H1 (cell line): ENCODE data around the gene TMEM161A. TPM values are rescaled to one million over a fixed set of nuclear protein-coding genes. Genes with fewer than 3 reads are reported as not detected.

Experiments used
- CTCF ChIA-PET: fragments of 300-600 bp; sonication (Branson Sonifier 250); formaldehyde crosslinking; loops from one replicate; lab custom pipeline; 2021; ENCODE audit not compliant: partially characterized antibody; lab: Charles Lee
- POLR2A ChIA-PET: fragments of 300-600 bp; sonication (Branson Sonifier 250); formaldehyde crosslinking; loops from one replicate; lab custom pipeline; 2021; ENCODE audit warnings: inconsistent platforms; ENCODE audit not compliant: partially characterized antibody; lab: Charles Lee
- DNase-seq, 2 experiments: peaks; one replicate each; pipeline versions ENCODE4 v3.0.0 to v3.0.0-alpha.2; 2010 to 2022; ENCODE audit warnings: low spot score in 2 of 2, low read depth in 1 of 2, mixed read lengths in 1 of 2
- FAIRE-seq: peaks from 2 replicates; lab custom pipeline; 2011; peaks lifted over from hg19 to GRCh38; lab: Jason Lieb, UNC
- H2AFZ ChIP-seq: 2 replicates; pipeline ENCODE4 v1.8.1; 2012; ENCODE audit warnings: low read length, inconsistent platforms
- H2AK5ac ChIP-seq: 2 replicates; pipeline ENCODE4 v1.6.1; 2013; ENCODE audit warnings: low read depth, low read length
- H2BK120ac ChIP-seq: replicated peaks from 2 replicates; pipeline ENCODE3; 2013; ENCODE audit warnings: low read depth, low read length, inconsistent platforms
- H2BK12ac ChIP-seq: 2 replicates; pipeline ENCODE4 v1.6.1; 2013; ENCODE audit warnings: low read depth, low read length
- H2BK15ac ChIP-seq: 2 replicates; pipeline ENCODE4 v1.6.1; 2013; ENCODE audit warnings: low read length
- H2BK20ac ChIP-seq: 2 replicates; pipeline ENCODE4 v1.6.1; 2013; ENCODE audit warnings: low read length
- H2BK5ac ChIP-seq: 2 replicates; pipeline ENCODE4 v1.6.1; 2013; ENCODE audit warnings: low read depth, low read length
- H3K14ac ChIP-seq: 2 replicates; pipeline ENCODE4 v1.6.1; 2013; ENCODE audit warnings: inconsistent platforms; ENCODE audit not compliant: insufficient read length
- H3K18ac ChIP-seq: 2 replicates; pipeline ENCODE4 v1.6.1; 2013; ENCODE audit warnings: low read length; ENCODE audit errors: extremely low read depth
- H3K23ac ChIP-seq: 2 replicates; pipeline ENCODE4 v1.6.1; 2013; ENCODE audit warnings: inconsistent platforms; ENCODE audit not compliant: insufficient read length
- H3K23me2 ChIP-seq: 2 replicates; pipeline ENCODE4 v1.6.1; 2013; ENCODE audit warnings: low read depth, low read length
- H3K27ac ChIP-seq: 2 replicates; pipeline ENCODE4 v1.6.1; 2011; ENCODE audit warnings: low read depth, low read length, inconsistent platforms
- H3K27me3 ChIP-seq, 4 experiments: replicated peaks in 1 of 4; 1 replicate in 1 of 4; 2 replicates in 3 of 4; pipeline versions ENCODE4 v1.6.1 to v1.8.1; 2011 to 2013; ENCODE audit warnings: low read length in 3 of 4, mild to moderate bottlenecking in 3 of 4, inconsistent platforms in 2 of 4, mixed read lengths in 2 of 4, moderate library complexity in 1 of 4; ENCODE audit not compliant: control insufficient read depth in 3 of 4, insufficient read depth in 3 of 4; ENCODE audit errors: extremely low read depth in 1 of 4
- H3K36me3 ChIP-seq, 4 experiments: 2 replicates each; pipeline versions ENCODE4 v1.6.1 to v1.8.1; 2011 to 2013; ENCODE audit warnings: mild to moderate bottlenecking in 4 of 4, low read length in 3 of 4, moderate library complexity in 2 of 4, control low read depth in 1 of 4, inconsistent platforms in 1 of 4; ENCODE audit not compliant: insufficient read depth in 4 of 4, control insufficient read depth in 2 of 4
- H3K4ac ChIP-seq: replicated peaks from 2 replicates; pipeline ENCODE3; 2013; ENCODE audit warnings: low read length, low read depth, mixed read lengths, inconsistent platforms; ENCODE audit not compliant: insufficient read length
- H3K4me1 ChIP-seq, 4 experiments: replicated peaks in 1 of 4; 1 replicate in 1 of 4; 2 replicates in 3 of 4; pipeline versions ENCODE4 v1.6.1 to v1.8.1; 2011 to 2013; ENCODE audit warnings: low read length in 3 of 4, inconsistent platforms in 2 of 4, mixed read lengths in 1 of 4; ENCODE audit not compliant: insufficient read depth in 4 of 4, control insufficient read depth in 3 of 4
- H3K4me2 ChIP-seq, 2 experiments: 2 replicates each; pipeline versions ENCODE4 v1.6.1 to v1.8.1; 2011 to 2013; ENCODE audit warnings: low read depth in 2 of 2, low read length in 2 of 2, control low read depth in 1 of 2, inconsistent platforms in 1 of 2, mild to moderate bottlenecking in 1 of 2; ENCODE audit not compliant: insufficient read depth in 1 of 2
- H3K4me3 ChIP-seq, 4 experiments: fragments of 200-600, 300-600 bp in 1 of 4; sonication (generic), shearing (Covaris generic), sonication (Bioruptor Twin) in 1 of 4; 2 replicates each; pipeline versions ENCODE4 v1.5.1 to v1.8.1; 2011 to 2016; ENCODE audit warnings: low read length in 4 of 4, low read depth in 3 of 4, control low read depth in 2 of 4, inconsistent platforms in 2 of 4, mild to moderate bottlenecking in 2 of 4, mixed read lengths in 1 of 4, moderate library complexity in 1 of 4; ENCODE audit not compliant: insufficient read depth in 2 of 4; ENCODE audit errors: extremely low read depth in 1 of 4
- H3K56ac ChIP-seq: replicated peaks from 2 replicates; pipeline ENCODE3; 2013; ENCODE audit warnings: low read depth, mild to moderate bottlenecking, mixed read lengths, low read length, inconsistent platforms; ENCODE audit not compliant: insufficient read length
- H3K79me1 ChIP-seq: 2 replicates; pipeline ENCODE4 v1.6.1; 2013; ENCODE audit warnings: low read depth, low read length, control low read depth
- H3K79me2 ChIP-seq, 2 experiments: 2 replicates each; pipeline versions ENCODE4 v1.6.1 to v1.8.1; 2012 to 2013; ENCODE audit warnings: low read length in 2 of 2, mild to moderate bottlenecking in 2 of 2, inconsistent platforms in 1 of 2; ENCODE audit not compliant: insufficient read depth in 2 of 2, control insufficient read depth in 1 of 2
- H3K9ac ChIP-seq, 4 experiments: replicated peaks in 1 of 4; 1 replicate in 1 of 4; 2 replicates in 3 of 4; pipeline versions ENCODE4 v1.6.1 to v1.8.1; 2011 to 2013; ENCODE audit warnings: low read depth in 3 of 4, low read length in 3 of 4, control low read depth in 2 of 4, mild to moderate bottlenecking in 2 of 4, moderate library complexity in 2 of 4, inconsistent platforms in 1 of 4; ENCODE audit errors: extremely low read depth in 1 of 4
- H3K9me3 ChIP-seq, 2 experiments: 2 replicates each; pipeline versions ENCODE4 v1.6.1 to v1.8.1; 2012 to 2013; ENCODE audit warnings: mild to moderate bottlenecking in 2 of 2, moderate library complexity in 2 of 2, control low read depth in 1 of 2, inconsistent platforms in 1 of 2, low read depth in 1 of 2, low read length in 1 of 2, mixed read lengths in 1 of 2; ENCODE audit not compliant: insufficient read depth in 2 of 2
- H4K20me1 ChIP-seq, 2 experiments: replicated peaks in 1 of 2; 2 replicates each; pipeline versions ENCODE3 to v1.8.1; 2011 to 2013; ENCODE audit warnings: inconsistent platforms in 2 of 2, low read length in 2 of 2, mild to moderate bottlenecking in 1 of 2; ENCODE audit not compliant: insufficient read depth in 2 of 2, control insufficient read depth in 1 of 2
- H4K5ac ChIP-seq: 2 replicates; pipeline ENCODE4 v1.6.1; 2013; ENCODE audit warnings: low read length, low read depth, mixed read lengths, inconsistent platforms; ENCODE audit not compliant: insufficient read length
- H4K8ac ChIP-seq: 2 replicates; pipeline ENCODE4 v1.8.0; 2013; ENCODE audit warnings: mild to moderate bottlenecking, moderate library complexity, low read length, inconsistent platforms; ENCODE audit not compliant: insufficient read depth; ENCODE audit errors: extremely low read depth
- H4K91ac ChIP-seq: replicated peaks from 2 replicates; pipeline ENCODE3; 2013; ENCODE audit warnings: low read length, mixed read lengths, inconsistent platforms; ENCODE audit not compliant: insufficient read length
- BACH1 ChIP-seq: IDR thresholded peaks from 2 replicates; pipeline ENCODE4 v1.6.1; 2012; ENCODE audit warnings: low read length, improper control_type of control experiment
- CTBP2 ChIP-seq: IDR thresholded peaks from 2 replicates; pipeline ENCODE4 v1.7.0; 2011; ENCODE audit warnings: borderline replicate concordance, mild to moderate bottlenecking, moderate library complexity, mixed read lengths, low read length; ENCODE audit not compliant: insufficient read depth, insufficient read length
- EZH2 ChIP-seq: fragments of 200-600 bp; sonication (generic); IDR thresholded peaks from 2 replicates; pipeline ENCODE4 v1.7.1; 2012; ENCODE audit warnings: low read depth, mild to moderate bottlenecking, moderate library complexity, low read length, inconsistent platforms; ENCODE audit not compliant: severe bottlenecking
- HDAC2 ChIP-seq, 2 experiments: fragments of 300-600 bp in 1 of 2; sonication (generic) in 1 of 2; IDR thresholded peaks; 2 replicates each; pipeline ENCODE4 v1.6.1; 2011 to 2012; ENCODE audit warnings: low read depth in 2 of 2, low read length in 2 of 2, mild to moderate bottlenecking in 2 of 2, moderate library complexity in 2 of 2, borderline replicate concordance in 1 of 2, inconsistent platforms in 1 of 2
- SIN3A ChIP-seq, 2 experiments: IDR thresholded peaks in 1 of 2; conservative IDR thresholded peaks in 1 of 2; 2 replicates each; pipeline ENCODE4 v1.6.1; 2011 to 2012; ENCODE audit warnings: low read length in 2 of 2, improper control_type of control experiment in 1 of 2, low read depth in 1 of 2, mild to moderate bottlenecking in 1 of 2
- WGBS, 2 experiments: shearing (Covaris generic) in 1 of 2; methylation state at CpG; one replicate each; pipeline versions ENCODE4 v1.1.6 to v1.1.7; 2013 to 2015; ENCODE audit warnings: low lambda C conversion rate in 2 of 2, mixed read lengths in 2 of 2, inconsistent platforms in 1 of 2, low coverage in 1 of 2, missing lambda C conversion rate in 1 of 2; ENCODE audit not compliant: insufficient replicate concordance in 2 of 2, insufficient coverage in 1 of 2, insufficient read length in 1 of 2; ENCODE audit errors: extremely low coverage in 1 of 2, missing lambda C conversion rate in 1 of 2; 5-methylcytosine and 5-hydroxymethylcytosine counted together
- polyA plus RNA-seq, 7 experiments: library from polyadenylated mRNA; depleted of rRNA in 3 of 7; stranded (reverse) in 5 of 7; unstranded in 2 of 7; fragments of >200 nt in 5 of 7; fragments of 200-250 nt in 2 of 7; gene quantifications; 1 replicate in 5 of 7; 2 replicates in 1 of 7; 4 replicates in 1 of 7; pipeline versions ENCODE4 v1.2.1 to v1.2.3, GENCODE V29; 2011 to 2013; ENCODE audit warnings: missing spikeins in 2 of 7, mixed read lengths in 2 of 7
- total RNA-seq: library from RNA; stranded (reverse); fragmentation: NEBNext Ultra II Directional; extraction: Animal tissue kit (Norgen Biotek cat#: 25700); gene quantifications from 2 replicates; pipeline ENCODE4 v1.2.1, GENCODE V29; 2021
- TF ChIP-seq, protein P1 (sequence below): IDR thresholded peaks from 2 replicates; pipeline ENCODE4 v1.6.1; 2012; ENCODE audit warnings: inconsistent platforms
- TF ChIP-seq, protein P2 (sequence below): IDR thresholded peaks from 2 replicates; pipeline ENCODE4 v1.6.1; 2012; ENCODE audit warnings: low read length, inconsistent platforms

The TMEM161A gene
- total and polyA plus RNA-seq, 2 of the 8 experiments (the other 6 are each of a cell fraction or from before 2014, with no cell fraction given): 47.8 to 103 TPM

DNA sequence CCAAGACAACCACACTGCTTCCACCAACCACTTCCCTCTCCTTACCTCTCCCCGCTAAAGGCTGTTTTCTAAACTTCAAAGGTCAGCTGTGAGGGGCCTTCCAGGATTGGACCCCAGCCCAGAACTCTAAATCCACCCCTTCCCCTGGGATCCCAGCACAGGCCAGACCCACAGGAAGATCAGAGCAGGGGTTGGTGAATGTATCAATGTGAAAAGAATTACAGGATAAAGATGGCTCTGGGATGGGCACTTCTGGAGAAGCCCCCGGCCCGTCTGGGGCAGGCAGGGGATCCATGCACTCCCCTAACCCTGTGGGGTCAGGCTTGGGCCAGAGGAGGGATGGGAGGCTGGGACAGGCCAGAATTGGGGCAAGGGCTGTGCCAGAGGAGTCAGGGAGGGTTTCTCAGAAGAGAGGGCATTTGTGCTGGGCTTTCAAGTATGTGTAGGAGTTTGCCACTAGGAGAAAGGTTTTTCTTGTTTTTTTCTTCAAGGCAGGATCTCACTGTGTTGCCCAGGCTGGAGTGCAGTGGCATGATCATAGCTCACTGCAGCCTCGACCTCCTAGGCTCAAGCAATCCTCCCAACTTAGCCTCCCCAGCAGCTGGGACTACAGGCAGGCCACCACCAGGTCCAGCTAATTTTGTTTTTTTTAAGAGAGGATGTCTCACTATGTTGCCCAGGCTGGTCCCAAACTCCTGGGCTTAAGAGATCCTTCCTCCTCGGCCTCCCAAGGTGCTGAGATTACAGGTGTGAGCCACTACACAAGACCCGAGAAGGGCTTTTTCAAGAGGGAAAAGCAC lies 32.8 kb upstream of the TMEM161A start:
- Histone ChIP-seq H2BK15ac (no peak overlapping the region), H2BK5ac (0 out of 2 replicates have a peak overlapping the region, but pooled peaks have one; percentile 18), H3K36me3 (no peaks in the 10 kb centered on the region; a peak in 1 of 8 replicates), H3K9me3 (no peaks in the 10 kb centered on the region), H2BK20ac (no peak overlapping the region), H3K4ac (no peak overlapping the region), H3K79me2 (no peaks in the 10 kb centered on the region), H4K91ac (no peak overlapping the region), H2AFZ (no peak overlapping the region), H3K4me2 (peak overlapping the region; percentile 70 to 81), H2BK12ac (0 out of 2 replicates have a peak overlapping the region, but pooled peaks have one; percentile 11), H4K20me1 (peaks cover 0 to 8% of the 10 kb centered on the region in 2 experiments), H4K5ac (no peak overlapping the region), H2AK5ac (no peak overlapping the region), H4K8ac (peak overlapping the region; percentile 25; the same call in 1 of the 2 replicates), H3K4me3 (peak overlapping the region in 2 of 4 experiments; percentile 10 to 59; a peak in 1 of 8 replicates), H3K9ac (no peak overlapping the region), H3K4me1 (peaks cover 0 to 23% (median 11%) of the 10 kb centered on the region in 4 experiments; a peak in 6 of 7 replicates), H3K14ac (no peak overlapping the region), H3K18ac (no peak overlapping the region; the same call in 1 of the 2 replicates), H3K27ac (no peak overlapping the region), H2BK120ac (no peak overlapping the region), H3K23ac (no peak overlapping the region), H3K27me3 (peaks cover 2 to 16% (median 11%) of the 10 kb centered on the region in 4 experiments), H3K79me1 (no peaks in the 10 kb centered on the region), H3K23me2 (peaks cover 7% of the 10 kb centered on the region; the same call in 1 of the 2 replicates), H3K56ac (no peak overlapping the region)
- no peak for DNase-seq
- 76% methylated on average over 6 of the region's 6 CpGs; no CpG with 5 or more reads in 1 of the 2 experiments for WGBS, 2 experiments
- CTCF ChIA-PET: interaction anchor here (1.3 to 7.1 kb wide), 4 partner anchors 12 to 119 kb away, joined by 3 to 109 read pairs (median 45); no protein-coding TSS in a partner anchor
- FAIRE-seq: no peak
- POLR2A ChIA-PET: interaction anchor here (0.9 to 11.8 kb wide), 5 partner anchors 10 to 112 kb away, joined by 3 to 133 read pairs (median 6); partner anchors contain the start of gene BORCS8
- TF ChIP-seq HDAC2 (IDR thresholded peaks at IDR 0.05; ENCODE audit: borderline replicate concordance in 1 of 2, low read depth in 2 of 2, low read length in 2 of 2) (no peak), SIN3A (conservative IDR thresholded peaks at IDR 0.05 in 1 of 2, IDR thresholded peaks at IDR 0.05 in 1 of 2; ENCODE audit: low read depth in 1 of 2, low read length in 2 of 2) (no peak), CTBP2 (no peak), BACH1 (no peak), EZH2 (no peak)
- TF ChIP-seq, protein P1, sequence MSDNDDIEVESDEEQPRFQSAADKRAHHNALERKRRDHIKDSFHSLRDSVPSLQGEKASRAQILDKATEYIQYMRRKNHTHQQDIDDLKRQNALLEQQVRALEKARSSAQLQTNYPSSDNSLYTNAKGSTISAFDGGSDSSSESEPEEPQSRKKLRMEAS: no peak
- TF ChIP-seq, protein P2, sequence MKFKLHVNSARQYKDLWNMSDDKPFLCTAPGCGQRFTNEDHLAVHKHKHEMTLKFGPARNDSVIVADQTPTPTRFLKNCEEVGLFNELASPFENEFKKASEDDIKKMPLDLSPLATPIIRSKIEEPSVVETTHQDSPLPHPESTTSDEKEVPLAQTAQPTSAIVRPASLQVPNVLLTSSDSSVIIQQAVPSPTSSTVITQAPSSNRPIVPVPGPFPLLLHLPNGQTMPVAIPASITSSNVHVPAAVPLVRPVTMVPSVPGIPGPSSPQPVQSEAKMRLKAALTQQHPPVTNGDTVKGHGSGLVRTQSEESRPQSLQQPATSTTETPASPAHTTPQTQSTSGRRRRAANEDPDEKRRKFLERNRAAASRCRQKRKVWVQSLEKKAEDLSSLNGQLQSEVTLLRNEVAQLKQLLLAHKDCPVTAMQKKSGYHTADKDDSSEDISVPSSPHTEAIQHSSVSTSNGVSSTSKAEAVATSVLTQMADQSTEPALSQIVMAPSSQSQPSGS: no peak
